Measurements from ENCODE around the gene MCCD1.
A peak's percentile ranks its signal among the peaks of the same experiment; 100 is the strongest.
"Not testable (repeated sequence)": the region's sequence is repeated elsewhere in the genome, so short reads cannot be mapped to it uniquely, and the experiment has no call there.

The MCCD1 gene

GRCh38 chr6:31528821-31529328 lies at the start of gene MCCD1:
Gene MCCD1, plus strand, starts transcription at chr6:31528962. Its CDS starts 53 bp downstream, at chr6:31529015.
- no peak for DNase-seq (ENCODE audit: low read depth)

GRCh38 chr6:31479151-31479932 lies 49.4 kb upstream of the MCCD1 start:
- DNase-seq (ENCODE audit: low read depth): no peak

GRCh38 chr6:31479933-31480535 lies 48.7 kb upstream of the MCCD1 start:
- DNase-seq (ENCODE audit: low read depth): no peak

GRCh38 chr6:31480574-31480973 lies 48.2 kb upstream of the MCCD1 start:
- no peak for DNase-seq (ENCODE audit: low read depth)

GRCh38 chr6:31483392-31483791 lies 45.4 kb upstream of the MCCD1 start:
- no peak for DNase-seq (ENCODE audit: low read depth)

GRCh38 chr6:31485055-31485454 lies 43.7 kb upstream of the MCCD1 start:
- peak; percentile 30 for DNase-seq (ENCODE audit: low read depth)

GRCh38 chr6:31486065-31486837 lies 42.5 kb upstream of the MCCD1 start:
- DNase-seq (ENCODE audit: low read depth): not testable (repeated sequence)

GRCh38 chr6:31487674-31488073 lies 41.1 kb upstream of the MCCD1 start:
- not testable (repeated sequence) for DNase-seq (ENCODE audit: low read depth)

- no peak for DNase-seq (ENCODE audit: low read depth)
Measured at GRCh38 chr6:31489086-31489485, 39.7 kb upstream of the MCCD1 start.

- no peak for DNase-seq (ENCODE audit: low read depth)
Measured at GRCh38 chr6:31490115-31490873, 38.5 kb upstream of the MCCD1 start.

- DNase-seq (ENCODE audit: low read depth): not testable (repeated sequence)
Measured at GRCh38 chr6:31493550-31493874, 35.2 kb upstream of the MCCD1 start.

GRCh38 chr6:31493875-31494694 lies 34.7 kb upstream of the MCCD1 start:
- DNase-seq (ENCODE audit: low read depth): peak; percentile 86

GRCh38 chr6:31495580-31495979 lies 33.2 kb upstream of the MCCD1 start:
- DNase-seq (ENCODE audit: low read depth): peak; percentile 70

GRCh38 chr6:31496826-31497225 lies 31.9 kb upstream of the MCCD1 start:
- DNase-seq (ENCODE audit: low read depth): not testable (repeated sequence)

- peak; percentile 91 for DNase-seq (ENCODE audit: low read depth)
Measured at GRCh38 chr6:31497531-31498476, 31.0 kb upstream of the MCCD1 start, which contains the start of gene MICB. Gene MICB, plus strand, starts transcription at chr6:31498145. Its CDS starts 49 bp downstream, at chr6:31498194.

GRCh38 chr6:31498748-31499147 lies 30.0 kb upstream of the MCCD1 start:
- peak; percentile 28 for DNase-seq (ENCODE audit: low read depth)

- not testable (repeated sequence) for DNase-seq (ENCODE audit: low read depth)
Measured at GRCh38 chr6:31499648-31500047, 29.1 kb upstream of the MCCD1 start.

GRCh38 chr6:31502586-31502985 lies 26.2 kb upstream of the MCCD1 start:
- no peak for DNase-seq (ENCODE audit: low read depth)

GRCh38 chr6:31509036-31509435 lies 19.7 kb upstream of the MCCD1 start:
- DNase-seq (ENCODE audit: low read depth): not testable (repeated sequence)

- DNase-seq (ENCODE audit: low read depth): peak; percentile 45
Measured at GRCh38 chr6:31510007-31510406, 18.8 kb upstream of the MCCD1 start.

All from ELR (cell line).